Activated T-cell treated with anti-CD3 and anti-CD28 coated beads for 4 hours (primary cell): ENCODE data around the gene NINL.
"Not testable (repeated sequence)": the region's sequence is repeated elsewhere in the genome, so short reads cannot be mapped to it uniquely, and the experiment has no call there.

Experiments
- DNase-seq: peaks from one replicate; pipeline ENCODE4 v3.0.0-alpha.2; 2020

Gene NINL

DNA sequence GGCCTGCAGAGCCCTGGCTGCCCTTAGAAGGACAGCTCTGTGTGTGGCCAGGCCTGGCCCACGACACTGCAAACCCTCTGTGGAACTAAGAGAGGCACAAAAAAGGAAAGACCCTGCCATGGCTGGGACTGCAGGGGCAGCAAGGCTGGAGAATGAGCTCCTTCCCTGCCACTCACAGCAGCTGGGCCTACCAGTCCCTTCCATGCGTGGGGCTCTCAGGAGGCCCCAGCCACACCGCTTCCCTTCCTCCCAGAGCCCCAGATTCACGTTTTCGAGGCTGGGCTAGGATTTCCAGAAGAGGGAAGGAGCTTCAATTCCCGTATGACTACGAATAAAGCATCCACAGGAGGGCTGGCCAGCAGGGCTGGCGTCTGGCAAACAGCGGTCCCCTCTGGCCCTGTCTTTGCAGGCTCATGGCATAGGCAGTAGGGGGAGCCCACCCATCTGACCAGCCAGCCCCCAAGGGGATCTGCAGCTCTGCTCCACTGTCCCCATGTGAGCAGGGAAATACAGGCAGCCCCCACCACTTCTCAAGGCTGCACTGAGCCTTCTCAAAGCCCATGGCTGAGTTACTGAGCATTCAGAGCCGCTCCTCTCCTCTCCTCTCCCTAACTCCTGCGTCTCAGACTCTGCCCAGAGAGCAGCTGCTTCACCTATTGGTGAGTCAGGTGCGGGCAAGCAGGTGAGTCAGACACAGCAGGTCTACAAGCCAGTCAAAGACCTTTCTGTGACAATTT lies 53.1 kb downstream of the NINL start:
- no peak for DNase-seq

DNA sequence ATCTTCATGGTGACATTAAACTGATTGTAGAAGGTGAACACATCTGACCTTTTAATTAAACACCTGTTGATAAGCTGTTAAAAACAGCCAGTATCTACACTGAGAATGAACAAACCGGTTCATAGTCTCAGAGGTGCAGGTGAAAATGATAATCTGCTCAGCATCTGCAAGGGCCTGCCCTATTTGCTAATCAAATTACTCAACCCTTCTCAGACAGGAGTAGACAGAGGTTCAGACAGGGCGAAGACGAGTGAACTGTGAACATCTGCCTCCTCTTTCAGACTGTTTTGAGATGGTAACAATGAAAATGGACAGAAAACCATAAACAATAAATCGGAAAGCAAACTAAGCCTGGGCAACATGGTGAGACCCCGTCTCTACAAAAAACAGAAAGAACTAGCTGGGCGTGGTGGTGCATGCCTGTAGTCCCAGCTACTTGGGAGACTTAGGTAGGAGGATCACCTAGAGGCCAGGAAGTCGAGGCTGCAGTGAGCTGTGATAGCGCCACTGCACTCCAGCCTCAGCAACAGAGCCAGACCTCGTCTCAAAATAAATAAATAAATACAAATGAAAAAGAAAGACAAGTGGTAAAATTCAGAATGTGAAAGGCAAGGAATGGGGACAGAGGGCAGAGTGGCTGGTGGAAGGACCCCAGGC lies 55.9 kb downstream of the NINL start:
- DNase-seq = no peak

DNA sequence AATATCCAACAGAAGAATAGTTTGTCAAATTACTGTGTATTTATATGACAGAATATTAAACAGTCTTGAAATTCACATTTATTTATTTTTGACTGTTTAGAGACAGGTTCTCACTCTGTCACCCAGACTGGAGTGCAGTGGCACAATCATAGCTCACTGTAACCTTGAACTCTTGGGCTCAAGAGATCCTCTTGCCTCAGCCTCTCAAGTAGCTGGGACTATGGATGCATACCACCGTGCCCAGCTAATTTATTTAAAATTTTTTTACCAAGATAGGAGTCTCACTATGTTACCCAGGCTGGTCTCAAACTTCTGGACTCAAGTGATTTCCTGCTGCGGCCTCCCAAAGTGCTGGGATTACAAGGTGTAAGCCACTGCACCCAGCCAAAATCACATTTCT lies 57.4 kb downstream of the NINL start:
- no peak for DNase-seq

- no peak for DNase-seq
Observed at GRCh38 chr20:25526446-25526845, 58.9 kb downstream of the NINL start.

DNA sequence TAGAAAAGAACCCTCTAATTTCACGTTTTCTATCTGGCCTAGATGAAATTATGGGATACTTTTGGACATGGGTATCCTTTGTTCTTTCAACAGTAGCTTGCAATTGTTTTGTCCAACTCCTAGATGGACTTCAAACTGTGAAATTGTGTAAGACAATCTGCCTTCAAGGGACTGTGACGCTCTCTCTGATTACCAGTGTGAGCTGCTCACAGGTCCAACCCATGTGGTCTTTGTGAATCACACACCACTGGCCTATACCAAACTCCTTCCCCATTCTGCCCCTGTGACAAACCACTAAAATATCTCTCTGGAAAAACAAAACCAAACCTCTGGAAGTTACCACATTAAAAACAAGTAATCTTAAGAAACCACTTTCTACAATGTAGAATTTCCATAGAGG lies 59.5 kb downstream of the NINL start:
- no peak for DNase-seq

DNA sequence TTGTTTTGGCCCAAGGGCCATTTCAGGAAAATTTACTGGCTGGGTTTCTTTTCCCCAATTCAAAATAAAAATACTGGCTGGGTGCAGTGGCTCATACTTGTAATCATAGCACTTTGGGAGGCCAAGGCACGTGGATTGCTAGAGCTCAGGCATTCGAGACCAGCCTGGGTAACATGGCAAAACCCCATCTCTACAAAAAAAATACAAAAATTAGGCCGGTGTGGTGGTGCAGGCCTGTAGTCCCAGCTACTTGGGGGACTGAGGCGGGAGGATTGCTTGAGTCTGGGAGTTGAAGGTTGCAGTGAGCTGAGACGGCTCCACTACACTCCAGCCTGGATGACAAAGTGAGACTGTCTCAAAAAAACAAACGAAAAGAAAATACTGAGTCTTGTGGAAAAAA lies 60.0 kb downstream of the NINL start:
- DNase-seq = no peak

DNA sequence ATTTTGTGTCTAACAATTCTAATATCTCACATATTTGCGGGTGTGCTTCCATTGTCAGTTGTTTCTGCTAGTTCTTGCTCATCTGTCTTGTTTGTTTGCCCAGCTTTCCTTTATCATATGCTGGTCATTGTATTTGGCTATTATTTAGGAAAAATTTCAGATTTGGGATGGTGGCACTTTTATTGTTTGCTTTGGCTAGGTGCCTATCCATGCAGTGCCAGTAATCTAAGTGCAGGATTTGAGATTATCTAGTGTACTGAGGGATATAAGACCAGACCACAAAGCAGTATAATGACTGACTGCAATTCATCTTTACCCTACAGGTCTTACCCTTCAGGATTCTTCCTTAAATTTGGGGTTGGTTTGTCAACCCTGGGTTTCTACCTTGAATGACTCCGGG lies 63.9 kb downstream of the NINL start:
- DNase-seq = no peak

- no peak for DNase-seq
Observed at GRCh38 chr20:25517124-25517523, 68.2 kb downstream of the NINL start.

- no peak for DNase-seq
Observed at GRCh38 chr20:25514747-25515340, 70.5 kb downstream of the NINL start.

DNA sequence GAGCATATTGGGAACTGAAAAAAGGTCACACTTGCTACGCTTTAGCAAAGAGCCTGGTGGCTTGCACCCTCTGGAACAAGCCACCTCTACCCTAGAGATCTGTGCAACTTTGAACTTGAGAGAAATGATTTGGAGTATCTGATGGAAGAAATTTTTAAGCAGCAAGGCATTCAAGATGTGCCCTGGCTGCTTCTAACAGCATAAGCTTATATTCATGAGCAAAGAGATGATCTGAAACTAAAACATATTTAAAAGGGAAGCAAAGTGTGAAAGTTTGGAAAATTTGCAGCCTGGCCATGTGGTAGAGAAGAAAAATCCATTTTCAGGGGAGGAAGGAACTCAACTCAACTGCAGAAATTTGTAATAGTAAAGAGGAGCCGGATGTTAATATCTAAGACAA lies 71.1 kb downstream of the NINL start:
- no peak for DNase-seq

DNA sequence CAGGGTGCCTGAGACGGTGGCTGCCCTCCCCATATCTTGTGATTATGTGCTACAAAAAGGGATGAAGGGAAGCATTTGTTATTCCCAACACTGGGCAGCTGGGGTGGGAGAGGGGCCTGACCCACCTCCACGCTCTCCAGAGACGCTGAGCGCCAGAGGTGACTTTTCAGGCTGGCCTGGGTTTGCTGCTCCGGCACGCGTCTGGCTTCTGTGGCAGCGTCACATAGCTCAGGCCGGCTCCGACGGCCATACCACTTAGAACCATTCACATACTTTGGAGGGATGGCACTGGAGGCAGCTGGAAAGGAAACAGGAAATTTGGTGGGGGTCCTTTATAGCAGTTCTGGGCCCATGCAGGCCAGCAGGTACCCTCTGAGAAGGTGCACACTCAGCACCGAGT lies 72.6 kb downstream of the NINL start:
- no peak for DNase-seq

GRCh38 chr20:25511183-25511582 lies 74.1 kb downstream of the NINL start:
- DNase-seq = no peak

GRCh38 chr20:25510721-25511120 lies 74.6 kb downstream of the NINL start:
- no peak for DNase-seq

- no peak for DNase-seq
Observed at GRCh38 chr20:25510202-25510601, 75.1 kb downstream of the NINL start.

GRCh38 chr20:25509084-25509483 lies 76.2 kb downstream of the NINL start:
- DNase-seq = no peak

DNA sequence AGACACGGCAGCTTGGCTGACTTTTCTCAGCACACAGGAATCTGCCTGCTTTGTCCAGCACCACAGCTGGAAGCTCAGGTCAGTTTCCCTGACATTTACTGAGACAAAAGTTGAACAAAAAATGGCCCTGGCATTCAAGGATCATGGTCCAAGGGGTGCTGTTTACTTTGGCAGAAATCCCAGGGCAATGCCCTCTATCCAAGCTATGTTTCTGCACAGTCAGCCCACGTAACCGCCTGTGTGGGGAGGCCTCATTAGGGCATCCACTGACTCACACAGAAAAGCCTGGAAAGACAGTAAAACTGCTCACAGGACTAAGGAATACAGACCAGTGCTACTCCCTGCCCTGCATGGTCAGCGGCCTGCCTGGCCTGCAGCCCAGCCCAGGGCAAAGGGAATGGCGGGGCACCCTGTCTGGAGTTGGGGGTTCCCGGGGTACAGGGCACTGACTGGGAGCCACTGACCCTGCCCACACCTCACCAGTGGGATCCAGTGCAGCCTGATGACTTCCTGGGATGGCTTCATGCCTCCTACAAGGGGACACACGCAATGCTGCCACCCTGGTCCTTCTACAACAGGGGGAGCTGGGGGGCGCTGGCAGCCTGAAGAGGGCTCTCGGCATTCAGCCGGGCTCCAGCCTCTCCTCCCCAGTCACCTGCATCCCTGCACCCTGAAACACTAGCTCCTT lies 77.1 kb downstream of the NINL start:
- DNase-seq = no peak

DNA sequence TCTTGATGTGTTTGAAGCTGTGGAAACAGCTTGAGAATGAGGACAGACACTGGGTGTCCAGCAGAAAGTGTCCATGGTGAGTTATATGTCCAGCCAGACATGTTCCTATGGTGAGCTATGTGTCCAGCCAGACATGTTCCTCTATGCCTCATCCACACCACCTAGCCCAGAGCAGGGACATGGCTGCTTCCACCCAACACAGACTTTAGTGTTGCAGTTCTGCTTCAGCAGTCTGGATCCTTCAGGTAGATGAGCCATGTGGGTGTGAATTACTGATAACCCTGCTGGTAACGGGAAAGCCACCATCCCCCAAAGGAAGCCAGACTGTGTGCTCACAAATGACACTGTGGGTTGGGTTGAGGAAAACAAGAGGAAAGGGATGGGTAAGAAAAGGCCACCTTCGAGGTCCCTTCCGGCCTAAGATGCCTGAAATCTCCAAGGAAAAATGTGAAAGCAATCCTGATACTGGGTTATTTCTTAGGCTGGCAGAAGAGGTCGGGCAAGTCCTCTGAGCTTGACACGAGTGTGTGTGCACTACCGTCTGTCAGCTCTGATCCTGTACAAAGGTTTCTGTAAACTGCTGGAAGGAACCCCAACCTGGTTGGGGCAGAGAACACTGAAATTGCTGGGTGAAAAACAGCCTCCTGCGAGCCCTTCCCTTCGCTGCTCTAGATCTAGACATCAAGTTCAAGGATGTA lies 77.8 kb downstream of the NINL start:
- DNase-seq = no peak

DNA sequence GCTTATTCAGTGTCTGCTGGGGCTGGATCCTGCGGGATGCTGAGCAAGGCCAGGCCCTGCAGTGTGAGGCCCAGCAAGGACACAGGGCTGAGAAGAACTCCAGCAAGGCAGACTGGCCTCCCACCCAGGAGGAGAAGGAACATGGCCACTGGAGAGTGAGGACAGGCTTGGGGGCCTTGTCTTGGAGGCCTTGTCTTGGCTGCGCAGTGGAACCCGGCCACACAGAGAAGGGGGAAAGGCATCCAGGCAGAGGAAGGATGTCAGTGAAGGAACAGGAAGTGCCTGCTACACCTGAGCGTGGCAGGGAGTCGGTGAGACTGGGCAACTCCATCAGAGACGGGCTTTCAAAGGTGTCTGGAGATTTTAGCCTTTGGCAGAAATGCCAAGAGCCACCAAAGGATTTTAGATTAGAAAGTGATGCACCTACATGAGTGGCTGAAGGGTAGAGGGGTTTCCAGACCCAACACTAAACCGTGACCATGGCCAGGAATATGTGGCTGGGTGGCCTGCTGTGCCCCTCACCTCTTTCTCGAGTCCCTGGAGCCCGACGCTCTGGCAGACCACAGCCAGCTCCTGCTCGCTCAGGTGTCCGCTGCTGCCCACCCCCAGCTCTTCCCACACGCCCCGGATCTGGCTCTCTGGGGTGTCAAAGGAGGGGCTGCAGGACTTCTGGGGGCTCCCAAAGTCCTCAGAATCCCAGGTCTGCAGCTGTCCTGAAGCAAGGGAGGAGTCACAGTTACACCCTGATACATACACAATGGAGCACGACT lies 80.8 kb downstream of the NINL start:
- no peak for DNase-seq

- no peak for DNase-seq
Observed at GRCh38 chr20:25503936-25504335, 81.4 kb downstream of the NINL start.

DNA sequence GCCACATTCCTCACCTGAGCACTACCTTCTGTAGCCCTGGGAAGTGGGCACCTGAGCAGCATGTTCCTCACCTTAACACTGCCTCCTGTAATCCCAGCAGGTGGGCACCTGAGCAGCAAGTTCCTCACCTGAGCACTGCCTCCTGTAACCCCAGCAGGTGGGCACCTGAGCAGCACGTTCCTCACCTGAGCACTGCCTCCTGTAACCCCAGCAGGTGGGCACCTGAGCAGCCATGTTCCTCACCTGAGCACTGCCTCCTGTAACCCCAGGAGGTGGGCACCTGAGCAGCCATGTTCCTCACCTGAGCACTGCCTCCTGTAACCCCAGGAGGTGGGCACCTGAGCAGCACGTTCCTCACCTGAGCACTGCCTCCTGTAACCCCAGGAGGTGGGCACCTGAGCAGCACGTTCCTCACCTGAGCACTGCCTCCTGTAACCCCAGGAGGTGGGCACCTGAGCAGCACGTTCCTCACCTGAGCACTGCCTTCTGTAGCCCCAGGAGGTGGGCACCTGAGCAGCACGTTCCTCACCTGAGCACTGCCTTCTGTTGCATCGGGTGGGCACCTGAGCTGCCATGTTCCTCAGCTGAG lies 82.2 kb downstream of the NINL start:
- not testable (repeated sequence) for DNase-seq

- DNase-seq = no peak
Observed at GRCh38 chr20:25500880-25501351, 84.4 kb downstream of the NINL start.
